Bronchial smooth muscle cell (primary cell): ENCODE results near the gene CADM2. TPM values are rescaled to one million over a fixed set of nuclear protein-coding genes. Genes with fewer than 3 reads are reported as not detected.

ENCODE experiments used
- total RNA-seq: library from RNA; depleted of rRNA; stranded (reverse); fragments of >200 nt; gene quantifications from 2 replicates; pipeline ENCODE4 v1.2.1, GENCODE V29; 2014

The CADM2 gene
- 1.6 TPM in 1 of 2 replicates, not detected in the other for total RNA-seq

GRCh38 chr3:84958495-84959469 lies at the start of gene CADM2:
CADM2 (plus strand) TSS chr3:84958989.

